IPS-18a (cell line): ENCODE results near the gene LRWD1.
"Not testable (repeated sequence)": the region's sequence is repeated elsewhere in the genome, so short reads cannot be mapped to it uniquely, and the experiment has no call there.

Experiments used
- H3K27ac ChIP-seq: one replicate; pipeline ENCODE4 v1.5.1; 2013; ENCODE audit warnings: low read length
- H3K27me3 ChIP-seq: one replicate; pipeline ENCODE4 v1.6.1; 2013; ENCODE audit warnings: mild to moderate bottlenecking, low read length; ENCODE audit not compliant: control insufficient read depth, insufficient read depth
- H3K36me3 ChIP-seq: one replicate; pipeline ENCODE4 v1.6.1; 2013; ENCODE audit warnings: low read depth, low read length; ENCODE audit not compliant: control insufficient read depth
- H3K4me1 ChIP-seq: one replicate; pipeline ENCODE4 v1.6.1; 2013; ENCODE audit warnings: low read depth, low read length; ENCODE audit not compliant: control insufficient read depth
- H3K4me3 ChIP-seq: one replicate; pipeline ENCODE4 v1.5.1; 2013; ENCODE audit warnings: low read length
- H3K9ac ChIP-seq: one replicate; pipeline ENCODE4 v1.6.1; 2013; ENCODE audit warnings: mild to moderate bottlenecking, low read length, moderate library complexity
- H3K9me3 ChIP-seq: one replicate; pipeline ENCODE4 v1.6.1; 2013; ENCODE audit warnings: low read depth, low read length; ENCODE audit not compliant: control insufficient read depth

Gene LRWD1

DNA sequence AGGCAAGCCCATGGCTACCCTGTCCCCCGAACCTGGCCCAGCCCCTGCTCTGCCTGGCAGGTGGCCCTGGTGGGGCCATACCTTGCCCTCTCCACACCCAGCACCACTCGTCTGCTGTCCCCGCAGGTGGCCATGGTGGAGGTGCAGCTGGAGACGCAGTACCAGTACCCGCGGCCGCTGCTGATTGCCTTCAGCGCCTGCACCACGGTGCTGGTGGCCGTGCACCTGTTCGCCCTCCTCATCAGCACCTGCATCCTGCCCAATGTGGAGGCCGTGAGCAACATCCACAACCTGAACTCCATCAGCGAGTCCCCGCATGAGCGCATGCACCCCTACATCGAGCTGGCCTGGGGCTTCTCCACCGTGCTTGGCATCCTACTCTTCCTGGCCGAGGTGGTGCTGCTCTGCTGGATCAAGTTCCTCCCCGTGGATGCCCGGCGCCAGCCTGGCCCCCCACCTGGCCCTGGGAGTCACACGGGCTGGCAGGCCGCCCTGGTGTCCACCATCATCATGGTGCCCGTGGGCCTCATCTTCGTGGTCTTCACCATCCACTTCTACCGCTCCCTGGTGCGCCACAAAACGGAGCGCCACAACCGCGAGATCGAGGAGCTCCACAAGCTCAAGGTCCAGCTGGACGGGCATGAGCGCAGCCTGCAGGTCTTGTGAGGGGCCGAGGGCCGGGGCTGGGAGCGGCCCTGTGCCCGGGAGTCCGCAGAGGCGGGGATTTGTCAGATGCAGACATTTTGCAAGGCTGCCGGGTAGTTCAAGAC is 18.2 kb upstream of the LRWD1 start:
- Histone ChIP-seq H3K4me3 (no peak overlapping the region), H3K36me3 (peaks cover 9% of the 10 kb centered on the region), H3K27me3 (no peaks in the 10 kb centered on the region), H3K9ac (no peak overlapping the region), H3K4me1 (peaks cover 8% of the 10 kb centered on the region), H3K27ac (no peak overlapping the region), H3K9me3 (no peaks in the 10 kb centered on the region)

DNA sequence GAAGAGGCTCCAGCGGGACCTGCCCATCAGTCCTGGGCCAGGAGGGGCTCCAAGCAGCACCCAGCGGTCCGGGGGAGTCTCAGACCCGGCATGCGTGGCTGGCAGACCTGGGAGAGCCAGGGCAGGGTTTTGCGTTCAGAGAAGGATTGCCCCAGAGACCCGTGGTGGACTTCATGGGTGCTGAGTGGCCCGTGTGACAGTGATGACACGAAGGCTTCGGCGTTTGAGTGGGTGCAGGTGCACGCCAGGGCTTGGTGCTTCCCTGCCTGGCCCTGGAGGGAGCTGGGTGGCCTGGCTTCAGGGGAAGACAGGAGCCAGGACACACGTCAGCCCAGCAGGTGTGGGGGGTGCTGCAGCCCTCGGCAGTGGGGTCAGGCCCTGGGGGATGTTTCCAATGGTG is 17.5 kb upstream of the LRWD1 start:
- H3K4me3 ChIP-seq = no peak overlapping the region
- H3K36me3 ChIP-seq = peaks cover 9% of the 10 kb centered on the region
- H3K9me3 ChIP-seq = no peaks in the 10 kb centered on the region
- peaks cover 5% of the 10 kb centered on the region for H3K4me1 ChIP-seq
- H3K27me3 ChIP-seq = no peaks in the 10 kb centered on the region
- H3K27ac ChIP-seq = no peak overlapping the region
- no peak overlapping the region for H3K9ac ChIP-seq

DNA sequence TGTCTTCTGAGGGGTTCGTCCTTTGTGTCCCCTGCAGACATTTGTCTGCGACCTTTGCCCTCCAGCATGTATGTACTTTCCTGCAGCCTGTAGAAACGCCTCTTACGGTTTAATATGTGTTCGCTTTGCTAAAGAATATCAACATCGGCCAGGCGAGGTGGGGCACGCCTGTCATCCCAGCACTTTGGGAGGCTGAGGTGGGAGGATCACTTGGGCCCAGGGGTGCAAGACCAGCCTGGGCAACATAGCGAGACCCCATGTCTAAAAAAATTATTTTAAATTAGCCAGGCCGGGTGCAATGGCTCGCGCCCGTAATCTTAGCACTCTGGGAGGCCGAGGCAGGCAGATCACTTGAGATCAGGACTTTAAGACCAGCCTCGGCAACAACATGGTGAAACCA is 15.6 kb upstream of the LRWD1 start:
- no peak overlapping the region for H3K27ac ChIP-seq
- no peak overlapping the region for H3K4me3 ChIP-seq
- no peak overlapping the region for H3K9ac ChIP-seq
- H3K27me3 ChIP-seq = no peaks in the 10 kb centered on the region
- peaks cover 9% of the 10 kb centered on the region for H3K36me3 ChIP-seq
- H3K4me1 ChIP-seq = peaks cover 5% of the 10 kb centered on the region
- H3K9me3 ChIP-seq = no peaks in the 10 kb centered on the region

DNA sequence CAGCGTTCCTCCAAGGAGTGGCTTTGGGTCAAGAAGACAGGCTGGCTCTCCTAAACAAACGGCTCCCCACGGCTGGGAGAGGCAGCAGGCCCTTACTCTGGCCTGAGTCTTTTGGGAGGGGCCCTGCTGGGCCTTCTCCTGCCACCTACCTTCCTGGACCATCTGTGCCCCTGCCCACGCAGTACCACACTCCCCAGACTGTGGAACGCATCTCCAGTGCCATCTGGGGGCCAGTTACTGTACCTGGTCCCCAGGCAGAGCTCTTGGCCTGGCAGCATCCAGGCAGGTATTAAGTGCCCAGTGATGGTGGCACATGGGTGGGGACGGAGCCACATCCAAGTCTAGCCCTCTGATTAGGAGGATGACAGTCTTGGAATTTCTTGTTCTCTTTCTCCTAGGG is 14.5 kb upstream of the LRWD1 start:
- Histone ChIP-seq H3K36me3 (peaks cover 9% of the 10 kb centered on the region), H3K4me1 (peaks cover 5% of the 10 kb centered on the region), H3K4me3 (no peak overlapping the region), H3K9ac (no peak overlapping the region), H3K27ac (no peak overlapping the region), H3K9me3 (no peaks in the 10 kb centered on the region), H3K27me3 (no peaks in the 10 kb centered on the region)

DNA sequence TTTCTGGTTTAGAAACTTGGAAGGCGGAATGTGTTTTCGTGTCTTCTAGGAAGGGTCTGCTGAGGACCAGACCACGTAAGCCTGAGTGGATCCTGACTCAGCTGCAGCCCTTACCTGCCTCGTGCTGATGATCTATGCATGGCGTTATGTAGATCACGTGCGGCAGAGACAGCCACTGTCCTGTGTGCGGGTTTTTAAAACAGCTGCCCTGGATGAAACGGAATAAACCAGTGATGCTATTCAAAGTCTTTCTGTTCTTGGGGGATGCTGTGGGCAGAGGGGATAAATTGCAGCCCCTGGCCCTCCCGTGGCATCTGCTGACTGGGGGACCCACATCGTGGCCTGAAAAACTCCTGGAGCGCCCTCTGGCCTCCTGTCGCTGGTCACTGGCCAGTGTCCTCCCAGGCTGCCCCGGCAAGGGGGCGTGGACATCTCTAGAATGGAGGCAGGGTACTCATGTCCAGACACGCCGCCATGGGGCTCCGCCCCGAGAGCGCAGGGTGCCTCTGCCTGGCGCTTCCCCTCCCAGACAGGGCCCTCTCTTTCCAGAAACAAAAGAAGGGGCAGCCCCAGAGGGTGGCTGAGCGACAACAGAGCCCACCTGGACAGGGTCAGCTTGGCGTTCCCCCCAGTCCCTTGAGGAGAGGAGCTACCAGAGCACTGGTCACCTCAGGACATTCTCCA is 13.3 kb upstream of the LRWD1 start:
- Histone ChIP-seq H3K4me3 (no peak overlapping the region), H3K9me3 (no peaks in the 10 kb centered on the region), H3K4me1 (peaks cover 5% of the 10 kb centered on the region), H3K36me3 (peaks cover 9% of the 10 kb centered on the region), H3K27me3 (no peaks in the 10 kb centered on the region), H3K27ac (no peak overlapping the region), H3K9ac (no peak overlapping the region)

DNA sequence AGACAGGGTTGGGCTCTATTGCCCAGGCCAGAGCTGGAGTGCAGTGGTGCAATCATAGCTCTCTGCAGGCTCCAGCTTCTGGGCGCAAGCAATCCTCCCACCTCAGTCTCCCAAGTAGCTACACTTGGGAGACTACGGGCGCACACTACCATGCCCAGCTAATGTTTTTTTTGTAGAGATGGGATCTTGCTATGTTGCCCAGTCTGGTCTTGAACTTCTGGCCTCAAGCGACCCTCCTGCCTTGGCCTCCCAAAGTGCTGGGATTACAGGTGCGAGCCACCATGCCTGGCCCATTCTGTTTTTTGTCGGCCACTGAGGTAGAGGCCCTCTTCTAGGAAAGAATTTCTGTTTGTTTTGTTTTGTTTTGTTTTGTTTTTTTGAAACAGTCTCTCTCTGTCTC is 12.3 kb upstream of the LRWD1 start:
- H3K9ac ChIP-seq = no peak overlapping the region
- no peak overlapping the region for H3K4me3 ChIP-seq
- H3K4me1 ChIP-seq = peaks cover 5% of the 10 kb centered on the region
- H3K27ac ChIP-seq = no peak overlapping the region
- peaks cover 6% of the 10 kb centered on the region for H3K36me3 ChIP-seq
- H3K27me3 ChIP-seq = no peaks in the 10 kb centered on the region
- no peaks in the 10 kb centered on the region for H3K9me3 ChIP-seq

DNA sequence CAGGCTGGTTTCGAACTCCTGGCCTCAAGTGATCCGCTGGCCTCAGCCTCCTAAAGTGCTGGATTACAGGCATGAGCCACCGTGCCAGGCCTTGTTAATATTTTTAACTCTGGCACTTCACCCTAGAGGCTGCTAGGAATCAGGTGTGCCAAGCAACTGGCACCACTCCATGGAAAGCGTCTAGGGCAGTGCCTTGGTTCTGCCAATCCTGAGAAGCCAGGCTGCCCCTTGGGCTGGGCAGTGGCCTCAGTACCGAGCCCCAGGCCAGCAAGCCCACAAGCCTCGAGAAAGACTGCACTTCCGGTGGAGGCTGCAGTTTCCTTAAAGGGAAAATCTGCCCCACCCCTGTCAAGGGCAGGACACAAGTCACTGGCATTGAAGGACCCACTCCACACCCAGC is 11.5 kb upstream of the LRWD1 start:
- H3K9me3 ChIP-seq = no peaks in the 10 kb centered on the region
- no peak overlapping the region for H3K9ac ChIP-seq
- H3K27ac ChIP-seq = no peak overlapping the region
- peaks cover 14% of the 10 kb centered on the region for H3K36me3 ChIP-seq
- no peaks in the 10 kb centered on the region for H3K27me3 ChIP-seq
- H3K4me1 ChIP-seq = peaks cover 5% of the 10 kb centered on the region
- no peak overlapping the region for H3K4me3 ChIP-seq

DNA sequence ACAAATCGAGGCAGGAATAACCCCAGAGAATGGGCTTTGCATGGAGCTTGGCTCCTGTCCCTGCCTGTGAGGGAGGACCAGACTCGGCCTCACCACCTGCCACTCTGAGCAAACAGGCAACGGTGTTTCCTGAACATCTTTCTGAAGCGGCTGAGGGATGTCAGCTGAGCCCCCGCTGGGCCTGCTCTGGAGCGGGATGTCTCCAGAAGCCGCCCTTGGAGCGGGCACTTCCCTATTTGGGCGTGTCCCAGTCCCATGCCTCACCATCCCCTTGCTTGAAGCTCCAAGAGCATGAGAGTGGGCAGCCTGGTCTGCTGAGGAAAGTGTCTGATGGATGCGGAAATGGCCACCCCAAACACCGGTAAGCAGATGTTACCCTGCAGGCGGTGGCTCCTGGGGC is 10.3 kb upstream of the LRWD1 start:
- peaks cover 17% of the 10 kb centered on the region for H3K36me3 ChIP-seq
- no peak overlapping the region for H3K4me3 ChIP-seq
- H3K4me1 ChIP-seq = peaks cover 5% of the 10 kb centered on the region
- H3K9me3 ChIP-seq = no peaks in the 10 kb centered on the region
- no peak overlapping the region for H3K27ac ChIP-seq
- no peak overlapping the region for H3K9ac ChIP-seq
- H3K27me3 ChIP-seq = no peaks in the 10 kb centered on the region

DNA sequence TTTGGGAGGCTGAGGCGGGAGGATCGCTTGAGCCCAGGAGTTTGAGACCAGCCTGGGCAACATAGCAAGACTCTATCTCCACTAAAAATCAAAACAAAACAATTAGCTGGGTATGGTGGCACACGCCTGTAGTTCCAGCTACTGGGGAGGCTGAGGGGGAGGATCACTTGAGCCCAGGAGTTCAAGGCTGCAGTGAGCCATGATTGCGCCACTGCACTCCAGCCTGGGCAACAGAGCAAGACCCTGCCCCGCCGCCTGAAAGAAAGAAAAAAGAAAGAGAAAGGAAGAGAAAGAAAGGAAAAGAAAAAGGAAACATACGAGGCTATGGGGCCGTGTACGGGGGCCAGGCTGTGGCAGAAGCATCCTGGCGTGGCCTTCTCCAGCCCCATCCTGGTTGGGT is 9.9 kb upstream of the LRWD1 start:
- H3K27me3 ChIP-seq, H3K4me1 ChIP-seq, H3K9me3 ChIP-seq, H3K9ac ChIP-seq, H3K27ac ChIP-seq, H3K4me3 ChIP-seq: not testable (repeated sequence)
- peaks cover 17% of the 10 kb centered on the region for H3K36me3 ChIP-seq

DNA sequence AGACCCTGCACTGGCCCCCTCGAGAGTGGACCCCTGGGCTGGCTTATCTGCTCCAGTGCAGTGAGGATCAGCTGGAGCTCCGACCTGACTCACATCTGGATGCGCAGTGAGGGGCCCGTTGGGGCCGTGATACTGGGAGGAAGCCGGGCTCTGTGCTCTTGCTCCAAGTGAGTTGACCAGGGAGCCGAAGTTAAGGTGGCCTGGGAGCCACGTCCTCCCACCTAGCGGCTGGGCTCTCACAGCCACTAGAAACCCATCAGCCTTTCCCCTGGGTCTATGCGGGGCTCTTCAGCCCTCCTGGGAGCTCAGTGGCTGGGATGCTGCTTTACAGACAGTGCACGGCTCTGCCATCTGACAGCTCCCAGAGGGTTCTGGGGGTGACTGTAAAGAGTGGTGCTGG is 9.2 kb upstream of the LRWD1 start:
- no peak overlapping the region for H3K27ac ChIP-seq
- no peak overlapping the region for H3K4me3 ChIP-seq
- no peaks in the 10 kb centered on the region for H3K27me3 ChIP-seq
- peaks cover 17% of the 10 kb centered on the region for H3K36me3 ChIP-seq
- peaks cover 5% of the 10 kb centered on the region for H3K4me1 ChIP-seq
- no peak overlapping the region for H3K9ac ChIP-seq
- no peaks in the 10 kb centered on the region for H3K9me3 ChIP-seq

DNA sequence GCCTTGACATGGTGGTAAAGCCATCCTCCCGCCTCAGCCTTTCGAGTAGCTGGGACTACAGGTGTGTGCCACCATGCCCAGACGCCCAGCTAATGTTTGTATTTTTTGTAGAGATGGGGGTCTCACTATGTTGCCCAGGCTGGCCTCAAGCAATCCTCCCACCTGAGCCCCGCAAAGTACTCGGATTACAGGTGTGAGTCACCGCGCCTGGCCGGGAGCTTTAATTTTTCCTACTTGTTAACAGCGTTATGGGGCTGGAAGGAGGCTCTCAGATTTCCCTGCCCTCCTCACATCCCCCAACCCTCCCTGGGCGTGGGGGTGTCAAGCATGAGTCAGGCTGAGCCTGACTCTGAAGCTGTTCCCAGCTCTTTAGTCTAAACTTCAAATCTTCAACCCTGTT is 8.5 kb upstream of the LRWD1 start:
- Histone ChIP-seq H3K4me3 (no peak overlapping the region), H3K9me3 (no peaks in the 10 kb centered on the region), H3K27me3 (no peaks in the 10 kb centered on the region), H3K27ac (no peak overlapping the region), H3K4me1 (peaks cover 4% of the 10 kb centered on the region), H3K36me3 (peaks cover 17% of the 10 kb centered on the region), H3K9ac (no peak overlapping the region)

DNA sequence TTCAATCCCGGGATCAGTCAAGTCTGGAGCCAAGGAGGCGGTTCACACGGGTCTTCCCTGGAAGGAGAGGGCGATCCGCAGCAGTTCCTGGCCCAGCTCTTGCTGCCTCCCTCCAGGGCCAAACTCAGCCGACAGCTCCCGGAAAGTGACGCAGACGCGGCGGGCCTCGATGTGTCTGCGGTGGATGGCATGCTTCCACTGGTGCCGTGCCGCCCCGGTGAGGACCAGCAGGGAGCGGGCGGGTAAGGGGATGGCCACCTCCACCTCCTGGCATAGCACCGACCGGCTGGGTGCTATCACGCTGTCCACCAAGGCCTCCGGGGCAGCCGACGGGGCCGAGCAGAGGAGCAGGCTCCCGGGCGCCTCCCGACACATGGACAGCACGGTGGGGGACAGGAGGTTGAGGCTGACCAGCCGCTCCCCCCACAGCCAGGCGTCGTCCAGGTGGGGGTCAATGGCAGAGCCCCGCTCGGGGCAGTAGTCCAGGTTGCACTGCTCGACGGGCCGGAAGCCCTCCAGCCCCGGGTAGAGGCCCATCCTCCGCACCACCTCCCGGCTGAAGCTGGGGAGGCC is 7.3 kb upstream of the LRWD1 start:
- Histone ChIP-seq H3K4me1 (no peaks in the 10 kb centered on the region), H3K27ac (no peak overlapping the region), H3K9ac (no peak overlapping the region), H3K36me3 (peaks cover 17% of the 10 kb centered on the region), H3K27me3 (no peaks in the 10 kb centered on the region), H3K4me3 (no peak overlapping the region), H3K9me3 (no peaks in the 10 kb centered on the region)
